ENCODE results near the gene HOXA5.

DNA sequence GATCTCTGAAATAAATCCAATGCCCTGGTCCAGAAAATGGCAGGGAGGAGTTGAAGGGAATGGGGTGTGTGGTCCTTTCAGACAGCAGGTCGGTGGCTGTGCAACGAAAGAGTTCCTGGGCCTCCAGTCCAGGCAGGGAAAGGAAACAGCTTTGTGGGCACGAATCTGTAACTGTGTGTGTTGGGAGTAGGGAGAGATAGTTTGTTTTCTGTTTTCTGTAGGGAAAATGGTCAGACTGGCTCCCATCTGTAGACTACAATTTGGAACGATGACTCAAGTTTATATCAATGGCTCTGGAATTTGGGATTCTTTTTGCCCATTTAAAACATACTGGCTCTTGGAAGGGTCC is 24.4 kb upstream of the HOXA5 start:
- TF ChIP-seq POLR2A (IDR thresholded peaks at IDR 0.05; ENCODE audit: low read length) (no peak), GATA1 (IDR thresholded peaks at IDR 0.05; ENCODE audit: low read depth, low read length) (no peak)

Measured in erythroblast (primary cell).